Measurements from ENCODE around the gene CHD1L. TPM values are rescaled to one million over a fixed set of nuclear protein-coding genes. Genes with fewer than 3 reads are reported as not detected.

Gene CHD1L
- total RNA-seq, 4 donors from 2014 or later = 14.4 to 22.1 (median 20.7) TPM

DNA sequence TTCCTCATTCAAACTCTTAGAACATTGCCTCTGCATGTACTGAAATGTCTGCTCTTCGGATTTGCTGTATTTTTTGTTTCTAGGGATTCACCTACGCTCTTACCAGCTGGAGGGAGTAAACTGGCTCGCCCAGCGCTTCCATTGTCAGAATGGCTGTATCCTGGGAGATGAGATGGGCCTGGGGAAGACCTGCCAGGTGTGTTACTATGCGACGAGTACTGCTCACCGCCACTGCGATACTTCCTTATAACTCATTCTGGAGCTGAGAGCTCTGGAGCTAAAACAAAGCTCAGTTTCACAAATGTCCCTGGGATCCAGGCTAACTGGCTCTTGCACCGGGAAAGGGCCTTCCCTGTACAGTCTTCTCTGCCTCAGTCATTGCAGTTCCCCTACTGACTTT lies 10.1 kb downstream of the CHD1L start:
- Histone ChIP-seq H3K4me1 (peaks cover 0 to 4% (median 0%) of the 10 kb centered on the region in 3 donors), H3K9me3 (no peaks in the 10 kb centered on the region), H3K27me3 (no peaks in the 10 kb centered on the region), H3K4me3 (no peak overlapping the region), H3K27ac (no peak overlapping the region), H3K36me3 (peaks cover 0 to 25% of the 10 kb centered on the region in 2 donors)
- TF ChIP-seq POLR2A (IDR thresholded peaks at IDR 0.05) = no peak
- TF ChIP-seq EP300 (IDR thresholded peaks at IDR 0.05) = no peak
- TF ChIP-seq, protein P1, sequence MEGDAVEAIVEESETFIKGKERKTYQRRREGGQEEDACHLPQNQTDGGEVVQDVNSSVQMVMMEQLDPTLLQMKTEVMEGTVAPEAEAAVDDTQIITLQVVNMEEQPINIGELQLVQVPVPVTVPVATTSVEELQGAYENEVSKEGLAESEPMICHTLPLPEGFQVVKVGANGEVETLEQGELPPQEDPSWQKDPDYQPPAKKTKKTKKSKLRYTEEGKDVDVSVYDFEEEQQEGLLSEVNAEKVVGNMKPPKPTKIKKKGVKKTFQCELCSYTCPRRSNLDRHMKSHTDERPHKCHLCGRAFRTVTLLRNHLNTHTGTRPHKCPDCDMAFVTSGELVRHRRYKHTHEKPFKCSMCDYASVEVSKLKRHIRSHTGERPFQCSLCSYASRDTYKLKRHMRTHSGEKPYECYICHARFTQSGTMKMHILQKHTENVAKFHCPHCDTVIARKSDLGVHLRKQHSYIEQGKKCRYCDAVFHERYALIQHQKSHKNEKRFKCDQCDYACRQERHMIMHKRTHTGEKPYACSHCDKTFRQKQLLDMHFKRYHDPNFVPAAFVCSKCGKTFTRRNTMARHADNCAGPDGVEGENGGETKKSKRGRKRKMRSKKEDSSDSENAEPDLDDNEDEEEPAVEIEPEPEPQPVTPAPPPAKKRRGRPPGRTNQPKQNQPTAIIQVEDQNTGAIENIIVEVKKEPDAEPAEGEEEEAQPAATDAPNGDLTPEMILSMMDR (IDR thresholded peaks at IDR 0.05) = no peak
- TF ChIP-seq POLR2AphosphoS5 (IDR thresholded peaks at IDR 0.05) = no peak
- 99 to 100% methylated on average over 7 to 9 of the region's 9 CpGs for WGBS, 2 donors (ENCODE audit: low coverage in 1 of 2)
- ATAC-seq = no peak

DNA sequence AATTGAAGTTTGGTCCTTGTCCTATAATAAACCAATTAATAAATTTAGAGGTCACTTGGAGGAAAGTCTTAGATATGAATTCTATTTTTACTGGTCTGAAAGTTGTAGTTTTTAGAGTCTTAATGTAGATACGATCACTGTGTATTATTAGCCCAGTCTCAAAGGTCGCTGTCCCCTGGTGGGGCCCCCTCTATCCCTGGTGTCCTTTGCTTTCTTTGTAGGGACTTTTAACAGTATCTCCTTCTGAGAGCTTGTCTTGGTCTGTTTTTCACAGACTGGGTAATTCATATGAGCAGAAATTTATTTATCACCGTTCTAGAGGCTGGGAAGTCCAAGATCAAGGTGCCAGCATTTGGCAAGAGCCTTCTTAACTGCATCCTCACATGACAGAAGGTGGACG lies 18.5 kb downstream of the CHD1L start:
- H3K36me3 ChIP-seq = peaks cover 0 to 72% of the 10 kb centered on the region in 2 donors
- H3K27ac ChIP-seq = no peak overlapping the region
- H3K27me3 ChIP-seq = no peaks in the 10 kb centered on the region
- H3K4me1 ChIP-seq = no peaks in the 10 kb centered on the region
- H3K4me3 ChIP-seq = no peak overlapping the region
- no peaks in the 10 kb centered on the region for H3K9me3 ChIP-seq
- no peak for TF ChIP-seq POLR2A (IDR thresholded peaks at IDR 0.05)
- TF ChIP-seq, protein P1 (IDR thresholded peaks at IDR 0.05) = no peak
- TF ChIP-seq EP300 (IDR thresholded peaks at IDR 0.05) = no peak
- 86 to 96% methylated on average over 3 to 4 of the region's 4 CpGs for WGBS, 2 donors (ENCODE audit: low coverage in 1 of 2)
- ATAC-seq = no peak

DNA sequence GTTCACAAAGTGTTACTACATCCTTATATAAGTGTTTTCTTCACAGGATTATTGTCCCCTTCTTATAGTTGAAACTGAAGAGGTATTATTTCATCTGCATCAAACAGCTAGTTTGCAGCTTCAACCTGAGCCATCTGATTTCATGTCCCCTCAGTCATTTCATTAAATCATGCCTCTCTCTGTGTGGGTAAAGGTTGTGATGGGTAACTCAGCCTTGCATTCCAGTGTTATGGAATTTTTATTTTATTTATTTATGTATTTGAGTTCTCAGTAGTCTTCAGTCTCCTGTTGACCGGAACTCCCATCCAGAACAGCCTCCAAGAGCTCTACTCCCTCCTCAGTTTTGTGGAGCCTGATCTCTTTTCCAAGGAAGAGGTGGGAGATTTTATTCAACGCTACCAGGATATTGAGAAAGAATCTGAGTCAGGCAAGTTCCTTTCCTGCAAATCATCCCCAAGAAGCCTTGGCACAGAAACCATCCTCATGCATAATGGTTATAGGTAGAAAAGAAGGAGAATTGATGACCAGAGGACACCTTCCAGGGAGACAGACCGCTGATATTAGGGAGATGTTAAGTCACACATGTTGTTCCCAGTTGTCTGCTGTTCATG lies 21.8 kb downstream of the CHD1L start:
- WGBS, 2 donors (ENCODE audit: low coverage in 1 of 2) = 73% methylated on average over 2 to 3 of the region's 3 CpGs
- Histone ChIP-seq H3K4me1 (no peaks in the 10 kb centered on the region), H3K36me3 (peaks cover 0 to 84% of the 10 kb centered on the region in 2 donors), H3K4me3 (no peak overlapping the region), H3K9me3 (no peaks in the 10 kb centered on the region), H3K27ac (no peak overlapping the region), H3K27me3 (no peaks in the 10 kb centered on the region)
- TF ChIP-seq POLR2AphosphoS5 (IDR thresholded peaks at IDR 0.05) (no peak), EP300 (IDR thresholded peaks at IDR 0.05) (no peak), POLR2A (IDR thresholded peaks at IDR 0.05) (no peak)
- TF ChIP-seq, protein P1 (IDR thresholded peaks at IDR 0.05) = no peak
- no peak for ATAC-seq

DNA sequence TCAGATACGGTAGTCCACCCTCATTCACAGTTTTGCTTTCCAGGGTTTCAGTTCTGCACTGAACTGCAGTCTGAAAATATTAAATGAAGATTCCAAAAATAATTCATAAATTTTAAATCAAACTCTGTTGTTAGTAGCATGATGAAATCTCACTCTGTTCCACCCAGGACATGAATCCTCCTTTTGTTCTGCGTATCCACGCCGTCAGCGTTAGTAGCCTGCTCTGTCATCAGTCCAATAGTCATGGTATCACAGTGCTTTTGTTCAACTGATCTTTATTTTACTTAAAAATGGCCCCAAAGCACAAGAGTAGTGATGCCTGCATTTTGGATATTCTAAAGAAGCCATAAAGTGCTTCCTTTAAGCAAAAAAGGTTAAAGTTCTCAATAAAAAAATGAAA lies 23.9 kb downstream of the CHD1L start:
- H3K4me1 ChIP-seq = no peaks in the 10 kb centered on the region
- H3K27me3 ChIP-seq = no peaks in the 10 kb centered on the region
- H3K4me3 ChIP-seq = no peak overlapping the region
- WGBS, 2 donors (ENCODE audit: low coverage in 1 of 2) = 85 to 87% methylated on average over 4 to 5 of the region's 5 CpGs
- ATAC-seq = no peak
- H3K9me3 ChIP-seq = no peaks in the 10 kb centered on the region
- TF ChIP-seq POLR2AphosphoS5 (IDR thresholded peaks at IDR 0.05) = no peak
- no peak for TF ChIP-seq EP300 (IDR thresholded peaks at IDR 0.05)
- TF ChIP-seq, protein P1 (IDR thresholded peaks at IDR 0.05) = no peak
- TF ChIP-seq POLR2A (IDR thresholded peaks at IDR 0.05) = no peak
- no peak overlapping the region for H3K27ac ChIP-seq
- peaks cover 0 to 83% of the 10 kb centered on the region in 2 donors for H3K36me3 ChIP-seq

DNA sequence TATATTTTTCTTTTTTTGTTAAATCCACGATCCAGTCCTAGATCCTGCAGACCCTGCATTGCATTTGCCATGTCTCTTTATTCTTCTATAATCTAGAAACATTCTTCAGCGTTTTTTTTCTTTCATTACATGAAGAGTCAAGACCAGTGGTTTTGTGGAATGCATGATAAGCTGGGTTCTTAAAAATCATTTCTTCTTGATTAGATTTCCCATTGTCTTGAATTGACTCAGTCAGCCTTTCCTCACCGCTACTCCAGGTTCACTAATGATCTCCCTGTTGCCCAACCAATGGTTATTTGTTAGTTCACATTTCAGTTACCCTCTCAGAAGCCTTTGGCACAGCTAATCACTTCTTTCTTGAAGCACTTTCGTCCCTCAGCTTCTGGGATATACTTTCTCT lies 25.2 kb downstream of the CHD1L start:
- Histone ChIP-seq H3K4me1 (no peaks in the 10 kb centered on the region), H3K9me3 (no peaks in the 10 kb centered on the region), H3K27ac (no peak overlapping the region), H3K4me3 (no peak overlapping the region), H3K27me3 (no peaks in the 10 kb centered on the region), H3K36me3 (peaks cover 0 to 79% of the 10 kb centered on the region in 2 donors)
- ATAC-seq = no peak
- no peak for TF ChIP-seq EP300 (IDR thresholded peaks at IDR 0.05)
- TF ChIP-seq POLR2AphosphoS5 (IDR thresholded peaks at IDR 0.05) = no peak
- TF ChIP-seq POLR2A (IDR thresholded peaks at IDR 0.05) = no peak
- TF ChIP-seq, protein P1 (IDR thresholded peaks at IDR 0.05) = no peak
- WGBS, 2 donors (ENCODE audit: low coverage in 1 of 2) = 92 to 100% methylated on average over 3 to 4 of the region's 4 CpGs

Measured in gastroesophageal sphincter (tissue), 4 donors.